B cell (primary cell): Measurements from ENCODE around the gene BABAM2. TPM values are rescaled to one million over a fixed set of nuclear protein-coding genes. Genes with fewer than 3 reads are reported as not detected.
"Not testable (repeated sequence)": the region's sequence is repeated elsewhere in the genome, so short reads cannot be mapped to it uniquely, and the experiment has no call there.

Source experiments
- ATAC-seq: fragments of 200-7000 bp; cut with Tn5 transposase; one replicate; pipeline ENCODE4 v1.10.0; 2021; ENCODE audit warnings: low read depth, mild to moderate bottlenecking, moderate number of reproducible peaks, moderate library complexity
- CTCF ChIA-PET: fragments of 350-600 bp; sonication (Branson Sonifier 250); formaldehyde crosslinking; loops from one replicate; lab custom pipeline; 2021; ENCODE audit warnings: antibody characterized with exemption, inconsistent platforms; lab: Charles Lee
- POLR2A ChIA-PET: fragments of 350-600 bp; sonication (Branson Sonifier 250); formaldehyde crosslinking; loops from one replicate; lab custom pipeline; 2021; ENCODE audit warnings: antibody characterized with exemption; lab: Charles Lee
- DNase-seq: peaks from one replicate; pipeline ENCODE4 v3.0.0; 2013
- H2AFZ ChIP-seq: 2 replicates; pipeline ENCODE4 v1.6.1; 2012; ENCODE audit warnings: mild to moderate bottlenecking, low read depth, low read length; ENCODE audit not compliant: insufficient read depth, poor library complexity, severe bottlenecking
- H3K27ac ChIP-seq, 2 donors: 1 replicate in 1 of 2; 2 replicates in 1 of 2; pipeline ENCODE4 v1.5.1; 2012 to 2013; ENCODE audit warnings: low read length in 2 of 2, mild to moderate bottlenecking in 2 of 2, moderate library complexity in 1 of 2
- H3K27me3 ChIP-seq, 4 experiments: fragments of 200-600 bp in 1 of 4; sonication (generic) in 1 of 4; replicated peaks in 1 of 4; 1 replicate in 2 of 4; 2 replicates in 2 of 4; pipeline versions ENCODE4 v1.6.1 to v1.7.0; 2013 to 2016; ENCODE audit warnings: low read length in 3 of 4, mild to moderate bottlenecking in 2 of 4, mixed read lengths in 1 of 4, moderate library complexity in 1 of 4; ENCODE audit not compliant: insufficient read depth in 4 of 4, control insufficient read depth in 3 of 4; ENCODE audit errors: control extremely low read depth in 1 of 4
- H3K36me3 ChIP-seq, 2 experiments: replicated peaks in 1 of 2; 1 replicate in 1 of 2; 2 replicates in 1 of 2; pipeline versions ENCODE4 v1.6.1 to v1.7.1; 2013; ENCODE audit warnings: low read length in 1 of 2; ENCODE audit not compliant: insufficient read depth in 2 of 2, control insufficient read depth in 1 of 2; ENCODE audit errors: control extremely low read depth in 1 of 2, extremely low read depth in 1 of 2
- H3K4me1 ChIP-seq, 2 donors: fragments of 200-600 bp in 1 of 2; sonication (generic) in 1 of 2; 1 replicate in 1 of 2; 2 replicates in 1 of 2; pipeline versions ENCODE4 v1.5.1 to v1.6.1; 2013 to 2017; ENCODE audit warnings: low read length in 2 of 2; ENCODE audit not compliant: control insufficient read depth in 2 of 2, insufficient read depth in 2 of 2
- H3K4me2 ChIP-seq: replicated peaks from 2 replicates; pipeline ENCODE3; 2012; ENCODE audit warnings: mild to moderate bottlenecking, low read depth, low read length; ENCODE audit not compliant: poor library complexity, severe bottlenecking
- H3K4me3 ChIP-seq, 5 experiments: fragments of 200-600 bp in 1 of 5; sonication (generic) in 1 of 5; 1 replicate in 3 of 5; 2 replicates in 2 of 5; pipeline versions ENCODE4 v1.5.1 to v1.7.0; 2011 to 2016; ENCODE audit warnings: low read length in 4 of 5, mild to moderate bottlenecking in 4 of 5, low read depth in 2 of 5, control low read depth in 1 of 5, moderate library complexity in 1 of 5; ENCODE audit not compliant: insufficient read depth in 1 of 5; ENCODE audit errors: control extremely low read depth in 1 of 5, extremely low read depth in 1 of 5
- H3K79me2 ChIP-seq: fragments of 200-600 bp; sonication (generic); one replicate; pipeline ENCODE4 v1.6.0; 2016; ENCODE audit warnings: low read length; ENCODE audit not compliant: control insufficient read depth, insufficient read depth
- H3K9ac ChIP-seq: fragments of 200-600 bp; sonication (generic); 2 replicates; pipeline ENCODE4 v1.6.1; 2017; ENCODE audit warnings: mild to moderate bottlenecking, low read length, moderate library complexity
- H3K9me3 ChIP-seq, 3 donors: one replicate each; pipeline versions ENCODE4 v1.6.1 to v1.7.1; 2013; ENCODE audit warnings: low read length in 2 of 3; ENCODE audit not compliant: control insufficient read depth in 2 of 3, insufficient read depth in 1 of 3; ENCODE audit errors: control extremely low read depth in 1 of 3
- H4K20me1 ChIP-seq: 2 replicates; pipeline ENCODE4 v1.6.0; 2012; ENCODE audit warnings: mild to moderate bottlenecking, low read length; ENCODE audit not compliant: insufficient read depth, control insufficient read depth, poor library complexity, severe bottlenecking
- H3K27ac Mint-ChIP-seq: one replicate; pipeline ENCODE4 v1.8.0; 2021; ENCODE audit warnings: mixed read lengths
- H3K27me3 Mint-ChIP-seq: one replicate; pipeline ENCODE4 v1.8.0; 2021; ENCODE audit warnings: mixed read lengths
- H3K4me1 Mint-ChIP-seq: one replicate; pipeline ENCODE4 v1.8.0; 2021; ENCODE audit warnings: mixed read lengths
- H3K4me3 Mint-ChIP-seq: one replicate; pipeline ENCODE4 v1.8.0; 2021; ENCODE audit warnings: mixed read lengths
- H3K9me3 Mint-ChIP-seq: one replicate; pipeline ENCODE4 v1.8.0; 2022; ENCODE audit warnings: mixed read lengths; ENCODE audit not compliant: insufficient read depth
- EZH2 ChIP-seq: IDR thresholded peaks from 2 replicates; pipeline ENCODE4 v1.6.1; 2012; ENCODE audit warnings: borderline replicate concordance, low read depth, mild to moderate bottlenecking, moderate library complexity, low read length; ENCODE audit not compliant: insufficient read depth, poor library complexity, severe bottlenecking
- WGBS: methylation state at CpG from one replicate; pipeline ENCODE4 v1.1.5; 2013; ENCODE audit warnings: missing lambda C conversion rate; ENCODE audit not compliant: insufficient coverage; 5-methylcytosine and 5-hydroxymethylcytosine counted together
- intact Hi-C: fragments of 100-400 bp; cut with micrococcal nuclease; formaldehyde crosslinking; loops from one replicate; pipeline ENCODE4 v1.10.0; 2022
- polyA plus RNA-seq: library from polyadenylated mRNA; depleted of rRNA; stranded (reverse); fragments of >200 nt; gene quantifications from 2 replicates; pipeline ENCODE4 v1.2.3, GENCODE V29; 2012
- total RNA-seq, 2 donors: library from RNA; stranded (reverse); fragments of 120-200 nt in 1 of 2; gene quantifications; 1 replicate in 1 of 2; 2 replicates in 1 of 2; pipeline versions ENCODE4 v1.2.3 to v1.2.4, GENCODE V29; 2013 to 2022
- TF ChIP-seq, protein P1 (sequence below): fragments of 200-600 bp; IDR thresholded peaks from one replicate; pipeline ENCODE4 v1.8.0; 2022; ENCODE audit warnings: antibody characterized with exemption, mild to moderate bottlenecking

Gene BABAM2
- total and polyA plus RNA-seq, 2 donors (not counting 1 experiment from before 2014, with no cell fraction given), result 22.3 to 69.6 TPM

DNA sequence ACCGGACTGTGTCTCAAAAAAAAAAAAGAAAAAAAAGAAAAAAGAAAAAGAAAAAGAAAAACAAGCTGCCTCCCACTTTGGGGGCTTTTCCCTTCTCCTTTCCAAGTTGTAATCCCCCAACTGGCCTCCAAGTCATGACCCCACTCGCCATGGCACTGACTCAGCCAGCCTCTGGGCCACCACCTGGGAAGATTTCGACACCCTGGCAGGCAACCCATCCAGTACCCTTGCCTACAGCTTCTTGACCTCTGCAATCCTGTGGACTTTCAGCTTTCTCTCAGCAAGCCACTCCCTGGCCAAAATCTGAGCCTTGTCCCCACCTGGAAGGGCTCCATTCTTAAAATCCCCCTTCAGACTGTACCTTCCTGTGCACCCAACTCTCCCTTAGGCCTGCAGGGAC lies 479.8 kb downstream of the BABAM2 start:
- no peak overlapping the region for H3K27ac Mint-ChIP-seq

DNA sequence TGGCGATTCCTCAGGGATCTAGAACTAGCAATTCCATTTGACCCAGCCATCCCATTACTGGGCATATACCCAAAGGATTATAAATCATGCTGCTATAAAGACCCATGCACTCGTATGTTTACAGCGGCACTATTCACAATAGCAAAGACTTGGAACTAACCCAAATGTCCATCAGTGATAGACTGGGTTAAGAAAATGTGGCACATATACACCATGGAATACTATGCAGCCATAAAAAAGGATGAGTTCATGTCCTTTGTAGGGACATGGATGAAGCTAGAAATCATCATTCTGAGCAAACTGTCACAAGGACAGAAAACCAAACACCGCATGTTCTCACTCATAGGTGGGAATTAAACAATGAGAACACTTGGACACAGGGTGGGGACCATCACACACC lies 481.2 kb downstream of the BABAM2 start:
- POLR2A ChIA-PET, H3K9me3 Mint-ChIP-seq, H3K4me1 ChIP-seq, H3K27me3 ChIP-seq, H2AFZ ChIP-seq, H4K20me1 ChIP-seq, H3K36me3 ChIP-seq, H3K27ac Mint-ChIP-seq, ATAC-seq, H3K4me3 ChIP-seq, H3K9ac ChIP-seq, H3K4me2 ChIP-seq, DNase-seq, H3K9me3 ChIP-seq, H3K27ac ChIP-seq, intact Hi-C loops, CTCF ChIA-PET, H3K4me3 Mint-ChIP-seq, H3K4me1 Mint-ChIP-seq, H3K79me2 ChIP-seq: not testable (repeated sequence)
- WGBS, result 100% methylated on average over 1 of the region's 4 CpGs
- H3K27me3 Mint-ChIP-seq, result peaks cover 17% of the 10 kb centered on the region

More for the DNA sequence above, 479.8 kb downstream of the BABAM2 start:
- H3K79me2 ChIP-seq, result no peaks in the 10 kb centered on the region
- POLR2A ChIA-PET, result no interaction called here
- H3K36me3 ChIP-seq, result no peaks in the 10 kb centered on the region
- H3K9ac ChIP-seq, result no peak overlapping the region
- no peak overlapping the region for H3K27ac ChIP-seq
- H4K20me1 ChIP-seq, result no peaks in the 10 kb centered on the region
- TF ChIP-seq EZH2, result no peak
- TF ChIP-seq, protein P1, sequence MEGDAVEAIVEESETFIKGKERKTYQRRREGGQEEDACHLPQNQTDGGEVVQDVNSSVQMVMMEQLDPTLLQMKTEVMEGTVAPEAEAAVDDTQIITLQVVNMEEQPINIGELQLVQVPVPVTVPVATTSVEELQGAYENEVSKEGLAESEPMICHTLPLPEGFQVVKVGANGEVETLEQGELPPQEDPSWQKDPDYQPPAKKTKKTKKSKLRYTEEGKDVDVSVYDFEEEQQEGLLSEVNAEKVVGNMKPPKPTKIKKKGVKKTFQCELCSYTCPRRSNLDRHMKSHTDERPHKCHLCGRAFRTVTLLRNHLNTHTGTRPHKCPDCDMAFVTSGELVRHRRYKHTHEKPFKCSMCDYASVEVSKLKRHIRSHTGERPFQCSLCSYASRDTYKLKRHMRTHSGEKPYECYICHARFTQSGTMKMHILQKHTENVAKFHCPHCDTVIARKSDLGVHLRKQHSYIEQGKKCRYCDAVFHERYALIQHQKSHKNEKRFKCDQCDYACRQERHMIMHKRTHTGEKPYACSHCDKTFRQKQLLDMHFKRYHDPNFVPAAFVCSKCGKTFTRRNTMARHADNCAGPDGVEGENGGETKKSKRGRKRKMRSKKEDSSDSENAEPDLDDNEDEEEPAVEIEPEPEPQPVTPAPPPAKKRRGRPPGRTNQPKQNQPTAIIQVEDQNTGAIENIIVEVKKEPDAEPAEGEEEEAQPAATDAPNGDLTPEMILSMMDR, result no peak
- peaks cover 4 to 9% of the 10 kb centered on the region in 2 donors for H3K4me1 ChIP-seq
- H3K9me3 ChIP-seq, result no peaks in the 10 kb centered on the region
- no peak overlapping the region for H2AFZ ChIP-seq
- H3K4me3 Mint-ChIP-seq, result no peak overlapping the region
- no peak for ATAC-seq
- H3K4me2 ChIP-seq, result no peak overlapping the region
- intact Hi-C loops, result no loop called here
- no peaks in the 10 kb centered on the region for H3K27me3 ChIP-seq
- 78% methylated on average over 2 of the region's 3 CpGs for WGBS
- no peaks in the 10 kb centered on the region for H3K9me3 Mint-ChIP-seq
- H3K4me1 Mint-ChIP-seq, result peaks cover 9% of the 10 kb centered on the region
- H3K4me3 ChIP-seq, result no peak overlapping the region
- no peak for DNase-seq
- H3K27me3 Mint-ChIP-seq, result peaks cover 20% of the 10 kb centered on the region
- CTCF ChIA-PET, result no interaction called here
